Measurements from ENCODE around the gene SYNE1. TPM values are rescaled to one million over a fixed set of nuclear protein-coding genes. Genes with fewer than 3 reads are reported as not detected.

SYNE1 gene
- total and polyA plus RNA-seq, 9 donors, result 70.4 to 279 (median 154) TPM

GRCh38 chr6:152293404-152293803 lies 343.8 kb downstream of the SYNE1 start:
- Histone ChIP-seq H3K27ac (no peak overlapping the region), H3K4me3 (no peak overlapping the region), H3K9me3 (no peaks in the 10 kb centered on the region), H3K4me1 (ENCODE audit: insufficient read depth) (peaks cover 4% of the 10 kb centered on the region), H3K36me3 (no peaks in the 10 kb centered on the region), H3K27me3 (no peaks in the 10 kb centered on the region)
- no peak for TF ChIP-seq POLR2A (IDR thresholded peaks at IDR 0.05)
- no peak for TF ChIP-seq EP300 (IDR thresholded peaks at IDR 0.05)
- no peak for TF ChIP-seq CTCF (IDR thresholded peaks at IDR 0.05)
- DNase-seq, result peak in 1 of 5 donors; percentile 56
- intact Hi-C loops (cut with DNase I), result no loop called here
- 77 to 86% (median 79%) methylated on average over 3 of the region's 3 CpGs for WGBS, 3 donors

- Histone ChIP-seq H3K27ac (no peak overlapping the region), H3K27me3 (no peaks in the 10 kb centered on the region), H3K4me3 (no peak overlapping the region), H3K9me3 (no peaks in the 10 kb centered on the region), H3K4me1 (ENCODE audit: insufficient read depth) (peaks cover 4% of the 10 kb centered on the region), H3K36me3 (no peaks in the 10 kb centered on the region)
- DNase-seq, result no peak
- TF ChIP-seq CTCF (IDR thresholded peaks at IDR 0.05), result no peak
- no peak for TF ChIP-seq EP300 (IDR thresholded peaks at IDR 0.05)
- no peak for TF ChIP-seq POLR2A (IDR thresholded peaks at IDR 0.05)
- 74 to 77% (median 76%) methylated on average over 3 of the region's 3 CpGs for WGBS, 3 donors
- intact Hi-C loops (cut with DNase I), result no loop called here
Observed at GRCh38 chr6:152292555-152292954, 344.6 kb downstream of the SYNE1 start.

DNA sequence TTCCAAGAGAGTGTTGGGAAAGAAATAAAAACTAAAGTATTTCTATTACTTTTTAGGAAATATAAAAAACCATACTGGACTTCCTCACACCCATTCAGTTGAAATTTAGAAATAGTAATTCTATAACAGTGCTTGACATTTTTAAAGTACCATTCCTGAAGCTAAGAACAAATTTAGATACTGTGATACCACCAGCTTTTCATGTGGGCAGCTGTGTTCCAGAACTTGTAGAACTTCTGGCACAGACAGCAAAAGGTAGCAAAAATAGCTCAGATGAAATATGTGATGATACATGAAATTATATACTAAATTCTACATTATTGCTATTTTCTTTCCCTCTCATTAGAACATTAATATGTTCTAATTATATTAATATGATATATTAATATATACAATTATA lies 346.5 kb downstream of the SYNE1 start:
- Histone ChIP-seq H3K4me1 (ENCODE audit: insufficient read depth) (no peaks in the 10 kb centered on the region), H3K9me3 (no peaks in the 10 kb centered on the region), H3K36me3 (no peaks in the 10 kb centered on the region), H3K27ac (no peak overlapping the region), H3K4me3 (no peak overlapping the region), H3K27me3 (no peaks in the 10 kb centered on the region)
- DNase-seq, result no peak
- no peak for TF ChIP-seq POLR2A (IDR thresholded peaks at IDR 0.05)
- intact Hi-C loops (cut with DNase I), result no loop called here

GRCh38 chr6:152277826-152278329 lies 359.3 kb downstream of the SYNE1 start:
- TF ChIP-seq POLR2A (IDR thresholded peaks at IDR 0.05), result no peak
- TF ChIP-seq EP300 (IDR thresholded peaks at IDR 0.05), result no peak
- no peak for TF ChIP-seq CTCF (IDR thresholded peaks at IDR 0.05)
- Histone ChIP-seq H3K9me3 (no peaks in the 10 kb centered on the region), H3K27me3 (no peaks in the 10 kb centered on the region), H3K27ac (peak overlapping the region in 1 of 2 donors; percentile 75), H3K4me3 (no peak overlapping the region), H3K4me1 (ENCODE audit: insufficient read depth) (peaks cover 14% of the 10 kb centered on the region), H3K36me3 (no peaks in the 10 kb centered on the region)
- peak; percentile 62 to 80 (median 73) for DNase-seq
- intact Hi-C loops (cut with DNase I), result no loop called here
- WGBS, 3 donors, result 14 to 28% (median 16%) methylated on average over 9 of the region's 9 CpGs

GRCh38 chr6:152273638-152274037 lies 363.5 kb downstream of the SYNE1 start:
- TF ChIP-seq CTCF (IDR thresholded peaks at IDR 0.05) (no peak), EP300 (IDR thresholded peaks at IDR 0.05) (no peak), POLR2A (IDR thresholded peaks at IDR 0.05) (no peak)
- 9 to 13% (median 11%) methylated on average over 4 of the region's 4 CpGs for WGBS, 3 donors
- H3K27me3 ChIP-seq, result no peaks in the 10 kb centered on the region
- no peaks in the 10 kb centered on the region for H3K36me3 ChIP-seq
- no peak overlapping the region for H3K4me3 ChIP-seq
- peaks cover 22% of the 10 kb centered on the region for H3K4me1 ChIP-seq (ENCODE audit: insufficient read depth)
- peak overlapping the region; percentile 22 to 48 for H3K27ac ChIP-seq
- peak in 2 of 5 donors; percentile 40 to 52 for DNase-seq
- H3K9me3 ChIP-seq, result no peaks in the 10 kb centered on the region
- intact Hi-C loops (cut with DNase I), result no loop called here

Data from ovary (tissue), 9 donors.